Stimulated activated CD4-positive, alpha-beta T cell treated with anti-CD3 and anti-CD28 coated beads, Interleukin-1b, Interleukin-23, amount 100 ng/mL, for 24 hours (primary cell): ENCODE measurements around the gene DNASE1.
A peak's percentile ranks its signal among the peaks of the same experiment; 100 is the strongest.
"Not testable (repeated sequence)": the region's sequence is repeated elsewhere in the genome, so short reads cannot be mapped to it uniquely, and the experiment has no call there.

ENCODE experiments used
- DNase-seq, 4 experiments: peaks; one replicate each; pipeline ENCODE4 v3.0.0-alpha.2; 2020; ENCODE audit warnings: low read depth in 4 of 4, low spot score in 1 of 4

Gene DNASE1

GRCh38 chr16:3640632-3641501, 13.6 kb upstream of the DNASE1 start:
- DNase-seq, result no peak

- DNase-seq, result no peak
Measured at GRCh38 chr16:3641801-3642396, 12.6 kb upstream of the DNASE1 start.

- no peak for DNase-seq
Measured at GRCh38 chr16:3642397-3643094, 11.9 kb upstream of the DNASE1 start.

- no peak for DNase-seq
Measured at GRCh38 chr16:3643095-3643730, 11.3 kb upstream of the DNASE1 start.

- DNase-seq, result no peak
Measured at GRCh38 chr16:3645108-3645503, 9.4 kb upstream of the DNASE1 start.

GRCh38 chr16:3645504-3646347, 8.8 kb upstream of the DNASE1 start:
- no peak for DNase-seq

- no peak for DNase-seq
Measured at GRCh38 chr16:3646348-3646920, 8.1 kb upstream of the DNASE1 start.

GRCh38 chr16:3650631-3651265, 3.7 kb upstream of the DNASE1 start:
- DNase-seq, result no peak

GRCh38 chr16:3651461-3652372, 2.8 kb upstream of the DNASE1 start:
- no peak for DNase-seq

- DNase-seq, result no peak
Measured at GRCh38 chr16:3652373-3653195, 1.9 kb upstream of the DNASE1 start.

- DNase-seq, result no peak
Measured at GRCh38 chr16:3655030-3655395, 522 bp downstream of the DNASE1 start.

GRCh38 chr16:3655396-3656159, 1.1 kb downstream of the DNASE1 start:
- no peak for DNase-seq

- DNase-seq, result not testable (repeated sequence)
Measured at GRCh38 chr16:3656160-3656490, 1.6 kb downstream of the DNASE1 start.

GRCh38 chr16:3656491-3657468, 2.3 kb downstream of the DNASE1 start:
- DNase-seq, result peak in 2 of 4 experiments; percentile 7 to 25

GRCh38 chr16:3659251-3659650, 4.8 kb downstream of the DNASE1 start:
- no peak for DNase-seq

GRCh38 chr16:3661311-3661710, 6.8 kb downstream of the DNASE1 start:
- DNase-seq, result no peak
